GM19397 (cell line): Measurements from ENCODE around the gene KCTD16.

Experiments used
- ATAC-seq: cut with Tn5 transposase; IDR thresholded peaks from one replicate; pipeline ENCODE4 v1.9.1; 2021; ENCODE audit warnings: mild to moderate bottlenecking, moderate library complexity; ENCODE audit not compliant: unreplicated experiment

KCTD16 gene

GRCh38 chr5:144451187-144451973 is 280.7 kb downstream of the KCTD16 start:
- ATAC-seq = no peak

- ATAC-seq = no peak
Measured at GRCh38 chr5:144453753-144454152, 283.1 kb downstream of the KCTD16 start.

GRCh38 chr5:144457160-144457559 is 286.5 kb downstream of the KCTD16 start:
- ATAC-seq = no peak

GRCh38 chr5:144458216-144458615 is 287.5 kb downstream of the KCTD16 start:
- ATAC-seq = no peak

GRCh38 chr5:144460600-144460999 is 289.9 kb downstream of the KCTD16 start:
- no peak for ATAC-seq

- ATAC-seq = no peak
Measured at GRCh38 chr5:144462577-144462976, 291.9 kb downstream of the KCTD16 start.

- ATAC-seq = no peak
Measured at GRCh38 chr5:144463481-144464223, 293.0 kb downstream of the KCTD16 start.

GRCh38 chr5:144464306-144464705 is 293.6 kb downstream of the KCTD16 start:
- ATAC-seq = no peak

GRCh38 chr5:144465441-144465840 is 294.8 kb downstream of the KCTD16 start:
- no peak for ATAC-seq

- no peak for ATAC-seq
Measured at GRCh38 chr5:144467792-144468191, 297.1 kb downstream of the KCTD16 start.

GRCh38 chr5:144468571-144468970 is 297.9 kb downstream of the KCTD16 start:
- no peak for ATAC-seq

- ATAC-seq = no peak
Measured at GRCh38 chr5:144469106-144469505, 298.4 kb downstream of the KCTD16 start.

GRCh38 chr5:144472221-144472620 is 301.5 kb downstream of the KCTD16 start:
- ATAC-seq = no peak

- ATAC-seq = no peak
Measured at GRCh38 chr5:144473650-144474049, 303.0 kb downstream of the KCTD16 start.

GRCh38 chr5:144478565-144478964 is 307.9 kb downstream of the KCTD16 start:
- no peak for ATAC-seq

- ATAC-seq = no peak
Measured at GRCh38 chr5:144481861-144482260, 311.2 kb downstream of the KCTD16 start.

GRCh38 chr5:144484124-144484897 is 313.6 kb downstream of the KCTD16 start:
- ATAC-seq = no peak

- no peak for ATAC-seq
Measured at GRCh38 chr5:144485540-144485939, 314.9 kb downstream of the KCTD16 start.

GRCh38 chr5:144487207-144487606 is 316.5 kb downstream of the KCTD16 start:
- no peak for ATAC-seq

GRCh38 chr5:144487761-144488160 is 317.1 kb downstream of the KCTD16 start:
- ATAC-seq = no peak

GRCh38 chr5:144503123-144503522 is 332.4 kb downstream of the KCTD16 start:
- ATAC-seq = no peak
